CD4-positive, alpha-beta T cell treated with Interleukin-2 at 100 ng/mL for 4 hours (primary cell): ENCODE measurements around the gene SLF2.
"Not testable (repeated sequence)": the region's sequence is repeated elsewhere in the genome, so short reads cannot be mapped to it uniquely, and the experiment has no call there.

Experiments used
- DNase-seq: peaks from one replicate; pipeline ENCODE4 v3.0.0-alpha.2; 2020; ENCODE audit warnings: low spot score

SLF2 gene

DNA sequence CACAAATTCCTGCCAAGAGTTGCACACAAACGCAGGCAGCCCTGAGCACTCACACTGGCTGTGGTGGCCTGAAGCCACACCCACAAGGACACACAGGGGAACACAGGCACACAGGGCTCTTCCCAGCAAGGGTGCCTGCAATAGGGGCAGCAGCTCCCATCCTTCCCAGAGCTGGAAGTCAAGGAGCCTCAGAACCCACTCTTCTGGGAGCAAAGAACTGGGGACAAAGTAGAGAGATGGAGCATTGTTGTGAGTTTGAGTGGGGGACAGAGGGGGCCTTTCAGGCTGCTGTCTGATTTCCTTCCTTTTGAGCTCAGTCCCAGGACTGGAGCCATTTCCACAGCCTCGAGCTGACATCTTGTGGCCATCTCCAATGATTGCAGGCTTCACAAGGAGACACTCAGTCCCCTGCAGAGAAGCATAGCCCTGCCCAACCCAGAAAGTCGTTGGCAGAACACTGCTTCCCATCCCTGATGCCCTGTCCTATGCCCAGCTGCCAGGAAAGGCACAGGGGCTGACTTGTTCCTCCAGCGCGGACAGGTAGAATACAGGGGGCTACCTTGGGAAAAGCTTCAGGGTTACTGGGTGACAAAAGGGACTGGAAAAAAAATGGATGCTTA lies 34.4 kb upstream of the SLF2 start:
- DNase-seq = no peak

DNA sequence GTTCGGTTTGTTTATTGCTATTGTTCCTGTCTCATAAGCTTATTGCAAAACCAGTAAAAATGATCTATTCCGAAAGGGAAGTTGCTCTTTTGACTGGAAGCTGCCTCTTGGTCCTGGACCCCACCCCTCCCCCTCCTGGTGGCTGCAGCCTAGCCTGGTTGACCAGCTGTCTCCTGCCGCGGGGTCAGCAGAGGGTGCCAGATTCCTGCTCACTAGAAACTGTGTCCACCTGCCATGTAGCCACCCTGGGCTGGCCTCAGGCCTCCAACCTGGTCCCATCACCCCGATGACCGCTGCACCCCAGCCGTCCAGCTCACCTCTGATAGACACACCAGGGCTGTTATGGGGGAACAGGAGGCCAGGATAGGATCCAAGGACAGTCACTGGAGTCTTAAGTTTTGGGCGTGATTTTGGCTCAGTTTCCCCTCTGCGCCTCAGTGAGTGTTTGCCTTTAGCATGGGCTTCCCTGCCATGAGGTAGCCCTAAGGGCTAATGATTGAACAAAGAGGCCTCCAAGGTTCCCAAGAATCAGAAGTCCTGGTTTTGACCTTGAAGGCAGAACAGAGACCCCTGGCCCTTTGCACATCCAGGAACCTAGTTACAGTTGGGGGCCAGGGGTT lies 32.9 kb upstream of the SLF2 start:
- DNase-seq = no peak

DNA sequence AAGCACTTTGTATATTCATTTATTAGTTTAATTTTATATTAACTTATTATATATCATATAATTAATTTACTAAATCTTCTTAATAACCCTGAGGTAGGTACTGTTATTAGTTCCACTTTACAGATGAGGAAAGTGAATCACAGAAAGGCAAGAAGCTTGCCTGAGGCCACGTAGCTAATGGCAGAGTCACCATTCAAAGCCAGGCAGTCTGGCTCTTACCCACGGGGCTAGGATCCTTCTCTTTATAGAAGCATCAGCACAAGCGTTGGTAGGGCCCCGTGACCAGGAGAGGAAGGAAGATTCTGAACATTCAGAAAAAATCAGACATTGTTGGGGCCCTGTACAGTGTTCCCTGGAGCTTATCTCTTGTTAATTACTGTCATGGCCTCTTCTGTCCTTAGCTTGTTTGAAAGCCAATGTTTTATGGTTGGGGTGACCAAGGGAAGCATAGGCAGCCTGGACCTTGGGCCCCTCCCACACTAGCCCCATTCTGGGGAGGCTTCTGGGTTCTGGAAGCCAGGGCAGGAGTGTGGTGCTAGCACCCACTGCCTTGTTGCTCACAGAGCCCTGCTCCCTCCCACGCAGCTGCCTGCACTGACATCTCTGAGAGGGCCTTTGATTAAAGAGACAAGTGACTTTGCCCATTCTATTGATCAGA lies 31.1 kb upstream of the SLF2 start:
- DNase-seq = no peak

DNA sequence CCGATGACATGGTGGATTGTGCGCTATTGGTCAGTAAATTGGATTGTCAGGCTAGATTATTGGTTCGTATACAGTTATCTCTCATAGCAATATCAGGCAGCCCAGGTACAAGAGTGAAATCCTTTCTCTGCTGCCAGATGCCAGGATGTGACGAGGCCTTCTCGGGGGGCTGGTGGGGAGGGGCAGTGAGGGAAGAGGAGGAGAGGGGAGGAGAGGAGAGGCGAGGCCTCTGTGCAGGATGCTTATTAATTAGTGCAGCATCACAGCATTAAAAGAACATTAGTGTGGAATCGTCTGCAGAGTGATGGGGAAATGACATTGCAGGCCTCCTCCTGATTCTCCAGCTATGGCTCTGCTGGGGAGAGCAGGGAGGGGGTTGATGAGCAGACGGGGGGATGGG lies 30.5 kb upstream of the SLF2 start:
- DNase-seq = no peak

DNA sequence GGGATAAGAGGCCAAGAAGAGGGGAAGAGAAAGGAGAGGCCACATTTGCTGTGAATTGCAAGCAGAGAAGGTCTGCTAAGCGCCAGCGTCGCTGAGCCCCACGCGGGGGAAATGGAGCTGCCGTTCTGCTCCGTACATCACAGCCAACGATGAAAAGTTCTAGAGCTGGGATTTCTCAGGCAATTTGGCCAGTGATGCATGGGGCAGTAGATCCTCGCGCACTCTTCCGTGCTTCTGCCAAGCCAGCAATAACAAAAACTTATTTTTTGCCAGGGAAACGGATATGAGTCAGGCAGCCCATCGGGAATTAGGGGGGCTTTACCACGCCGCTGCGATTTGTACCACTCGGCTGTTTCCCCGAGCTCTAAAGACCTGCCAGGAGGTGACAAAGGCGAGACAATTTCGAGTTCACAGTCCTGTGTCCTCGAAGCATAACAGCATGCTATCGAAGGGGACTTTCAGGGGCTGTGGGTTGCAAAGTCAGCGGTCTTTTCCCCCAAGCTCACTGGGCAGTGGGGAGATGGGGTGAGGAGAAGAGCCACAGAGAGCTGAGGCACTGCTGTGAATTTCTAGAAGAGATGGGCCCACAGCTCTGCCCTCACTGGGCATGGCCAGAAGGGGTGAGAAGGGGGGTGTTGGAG lies 30.0 kb upstream of the SLF2 start:
- DNase-seq = no peak

DNA sequence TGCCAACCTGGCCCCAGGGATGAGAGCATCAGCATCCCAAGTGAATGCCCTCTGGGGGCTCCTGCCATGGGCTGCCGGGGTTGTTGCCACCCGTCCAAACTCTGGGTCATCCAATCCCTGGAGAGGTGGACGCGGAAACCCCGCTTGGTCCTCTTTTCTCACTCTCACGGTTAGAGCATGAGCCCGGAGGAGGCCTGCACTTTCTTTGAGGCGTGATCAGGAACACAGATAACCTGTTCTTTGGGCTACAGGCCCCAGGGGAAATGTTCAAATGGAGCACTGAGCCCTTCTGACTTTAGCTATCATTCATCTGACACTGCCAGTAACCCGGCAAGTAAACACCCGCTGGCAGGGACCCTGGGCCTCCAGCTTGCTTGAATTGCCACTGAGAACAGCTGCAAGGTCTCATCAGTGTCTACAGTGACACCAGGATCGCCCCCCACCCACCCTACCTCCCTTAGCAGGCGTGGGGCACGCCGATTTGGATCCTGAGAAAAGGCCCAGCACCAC lies 29.4 kb upstream of the SLF2 start:
- DNase-seq = no peak

DNA sequence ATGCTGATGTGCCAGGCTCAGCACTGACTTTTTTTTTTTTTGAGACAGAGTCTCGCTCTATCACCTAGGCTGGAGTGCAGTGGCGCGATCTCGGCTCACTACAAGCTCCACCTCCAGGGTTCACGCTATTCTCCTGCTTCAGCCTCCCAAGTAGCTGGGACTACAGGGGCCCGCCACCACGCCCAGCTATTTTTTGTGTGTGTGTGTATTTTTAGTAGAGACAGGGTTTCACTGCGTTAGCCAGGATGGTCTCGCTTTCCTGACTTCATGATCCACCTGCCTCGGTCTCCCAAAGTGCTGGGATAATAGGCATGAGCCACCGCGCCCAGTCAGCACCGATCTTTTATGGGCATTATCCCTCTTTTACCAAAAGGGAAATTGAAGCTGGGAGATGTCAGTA lies 27.2 kb upstream of the SLF2 start:
- not testable (repeated sequence) for DNase-seq

DNA sequence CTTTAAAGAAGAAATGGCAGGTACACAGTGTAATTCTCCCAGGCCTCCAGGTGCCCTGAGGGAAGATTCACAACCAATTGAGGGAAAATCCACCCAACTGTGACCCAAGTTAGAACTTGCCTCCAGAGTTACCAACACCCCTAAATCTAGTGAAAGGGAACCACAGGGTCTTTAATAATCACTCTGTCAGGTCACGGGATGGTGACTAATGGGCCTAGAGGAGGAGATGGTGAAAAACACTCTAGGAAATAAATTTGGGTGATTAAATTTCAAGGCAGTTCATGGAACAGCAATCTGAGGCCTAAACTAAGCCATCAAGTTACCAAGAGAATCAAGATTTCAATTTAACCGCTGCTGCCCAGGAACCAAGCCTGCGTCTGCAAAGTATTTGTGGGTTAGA lies 26.7 kb upstream of the SLF2 start:
- no peak for DNase-seq

DNA sequence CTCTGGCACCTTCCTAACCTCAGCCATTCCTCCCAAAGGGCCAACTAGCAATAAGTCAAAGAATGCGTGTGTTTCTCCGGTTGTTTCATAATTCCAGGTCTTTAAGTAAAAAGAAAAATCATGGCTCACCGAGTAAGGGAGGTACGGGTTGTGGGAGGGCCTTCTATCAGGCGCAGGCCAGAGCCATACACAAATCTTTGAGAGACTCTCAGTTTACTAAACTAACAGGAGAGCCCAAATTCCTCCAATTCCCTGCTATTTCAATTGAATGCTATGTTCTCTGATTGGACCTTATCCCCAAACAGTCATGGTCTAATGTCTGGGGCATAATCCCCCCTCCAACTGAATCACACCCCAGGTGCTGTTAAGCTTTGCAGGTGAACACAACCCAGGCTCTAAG lies 26.2 kb upstream of the SLF2 start:
- DNase-seq = no peak

DNA sequence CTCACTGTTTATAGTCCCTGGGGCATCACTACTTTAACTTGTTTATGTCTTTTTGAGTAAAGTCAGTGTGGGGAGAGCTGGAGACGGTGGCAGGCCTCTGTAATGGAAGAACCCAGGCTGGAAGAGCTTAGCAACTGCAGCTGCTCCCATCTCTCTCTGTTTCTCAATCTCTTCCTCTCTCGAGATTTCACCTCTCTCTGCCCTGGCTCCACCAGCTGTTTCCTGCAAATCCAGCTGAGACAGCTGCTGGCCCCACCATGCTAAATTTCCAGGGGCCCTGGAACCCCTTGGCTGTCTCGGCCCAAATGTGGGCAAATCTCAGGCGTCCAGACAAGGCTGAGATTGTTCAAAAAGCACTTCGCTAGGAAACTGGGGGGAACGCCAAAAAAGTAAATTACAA lies 25.8 kb upstream of the SLF2 start:
- no peak for DNase-seq

DNA sequence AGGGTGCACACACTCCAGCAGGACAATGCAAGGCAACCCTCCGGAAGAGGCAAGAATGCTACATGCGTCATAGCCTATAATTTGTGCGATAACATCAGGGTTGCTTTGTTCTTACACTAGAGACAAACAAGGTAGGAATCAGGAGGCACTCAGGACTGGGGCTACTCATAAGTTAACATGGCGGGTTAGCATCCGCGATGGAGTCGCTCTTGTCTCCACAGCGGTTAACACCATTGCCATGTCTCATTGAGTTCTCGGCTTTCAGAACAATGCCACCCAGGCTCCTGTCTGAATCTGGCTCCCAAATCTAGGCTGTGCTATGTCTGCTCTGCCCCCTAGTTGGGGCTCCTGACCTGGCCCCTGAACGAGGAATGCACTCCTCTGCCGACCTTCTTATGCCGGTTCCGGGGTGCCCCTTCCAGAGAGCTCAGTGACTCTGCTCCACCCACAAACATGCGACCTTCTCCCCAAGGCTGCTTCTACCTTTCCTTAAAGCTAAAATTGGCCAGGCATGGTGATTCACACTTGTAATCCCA lies 24.9 kb upstream of the SLF2 start:
- DNase-seq = no peak

DNA sequence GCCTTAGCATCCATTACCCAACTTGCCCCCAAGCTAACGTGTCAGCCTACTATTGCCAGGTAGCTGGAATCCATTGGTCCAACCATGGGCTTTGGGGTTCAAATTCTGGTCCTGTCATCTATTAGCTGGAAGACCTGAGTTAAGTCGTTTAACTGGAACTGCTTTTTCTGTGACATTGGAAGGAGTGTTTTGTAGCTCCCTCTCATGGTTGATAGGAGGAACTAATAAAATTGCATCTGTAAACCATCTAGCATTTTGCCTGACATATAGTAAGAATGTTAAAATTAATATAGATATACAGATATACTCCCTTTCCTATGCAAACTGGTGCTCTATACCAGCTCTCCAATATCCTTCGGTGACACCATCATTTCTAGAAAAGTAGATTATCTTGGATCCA lies 23.8 kb upstream of the SLF2 start:
- DNase-seq = no peak

DNA sequence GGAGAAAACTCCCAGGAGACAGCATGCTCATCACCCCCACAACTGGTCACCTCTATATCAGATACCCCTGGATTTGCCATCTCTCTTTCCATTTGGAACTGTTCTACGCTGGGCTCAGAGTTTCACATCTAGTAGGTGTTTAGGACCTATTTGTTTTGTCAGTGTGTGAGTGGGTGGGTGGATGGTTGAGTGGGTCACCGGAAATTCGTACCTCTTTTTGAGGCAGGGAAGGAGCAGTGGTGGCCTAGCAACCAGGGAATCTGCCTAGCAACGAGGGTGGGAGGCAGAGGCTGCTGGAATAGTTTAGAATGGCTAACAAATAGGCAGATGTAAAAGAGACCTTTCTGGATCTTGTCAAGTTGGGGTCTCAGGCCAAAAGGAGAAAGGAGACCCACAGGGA lies 23.2 kb upstream of the SLF2 start:
- DNase-seq = no peak

DNA sequence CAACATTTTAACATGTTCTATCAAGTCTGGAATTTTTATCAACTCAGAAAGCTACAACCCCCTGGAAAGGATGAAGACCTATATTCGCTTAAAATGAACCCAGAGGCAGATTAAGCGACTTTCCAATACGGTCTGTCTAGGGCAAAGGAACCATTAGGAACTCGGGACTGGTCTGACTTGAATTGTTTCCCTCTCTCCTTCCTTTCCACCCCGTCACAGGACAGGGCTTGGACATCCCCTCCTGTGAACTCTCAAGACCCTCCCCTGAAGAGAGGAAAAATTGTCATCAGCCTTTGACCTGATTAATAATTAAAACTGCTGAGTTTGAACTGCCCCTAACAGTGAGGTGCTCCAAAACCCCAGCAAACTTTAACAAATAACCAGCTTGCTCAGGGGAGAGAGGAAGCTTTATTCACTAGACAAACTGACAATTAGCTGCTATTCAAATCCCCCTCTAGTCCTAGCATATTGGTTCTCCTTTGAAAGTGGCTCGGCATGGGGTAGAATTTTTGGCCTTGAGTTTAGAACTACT lies 22.6 kb upstream of the SLF2 start:
- no peak for DNase-seq

DNA sequence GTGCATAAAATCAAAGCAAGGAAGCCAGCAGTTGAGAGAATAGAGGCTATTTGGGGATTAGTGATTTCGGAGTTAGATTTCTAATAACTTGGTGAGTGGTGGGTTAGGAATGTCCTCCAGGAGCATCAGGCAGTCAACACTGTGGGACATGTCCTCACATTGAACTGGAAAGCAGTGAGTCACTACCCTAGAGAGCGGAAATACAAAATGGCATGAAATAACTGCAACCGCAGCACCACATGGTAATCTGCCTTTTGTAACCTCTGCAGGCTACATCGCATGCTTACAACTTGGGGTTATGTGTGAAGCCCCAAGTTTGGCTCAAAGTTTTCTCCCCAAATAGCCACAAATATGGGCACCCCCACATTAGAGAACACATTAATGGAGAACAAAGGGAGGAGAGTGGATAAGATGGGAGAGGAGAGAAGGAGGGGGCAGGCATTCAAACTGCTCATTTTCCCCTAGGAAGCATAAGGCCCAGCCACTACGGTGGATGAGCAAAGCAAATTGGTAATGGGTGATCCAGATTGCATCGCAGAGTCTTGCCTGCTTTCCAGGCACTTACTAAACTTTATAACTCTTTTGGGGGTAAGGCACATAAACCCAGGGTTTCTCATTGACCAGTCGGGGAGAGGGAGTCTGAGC lies 22.0 kb upstream of the SLF2 start:
- DNase-seq = no peak

DNA sequence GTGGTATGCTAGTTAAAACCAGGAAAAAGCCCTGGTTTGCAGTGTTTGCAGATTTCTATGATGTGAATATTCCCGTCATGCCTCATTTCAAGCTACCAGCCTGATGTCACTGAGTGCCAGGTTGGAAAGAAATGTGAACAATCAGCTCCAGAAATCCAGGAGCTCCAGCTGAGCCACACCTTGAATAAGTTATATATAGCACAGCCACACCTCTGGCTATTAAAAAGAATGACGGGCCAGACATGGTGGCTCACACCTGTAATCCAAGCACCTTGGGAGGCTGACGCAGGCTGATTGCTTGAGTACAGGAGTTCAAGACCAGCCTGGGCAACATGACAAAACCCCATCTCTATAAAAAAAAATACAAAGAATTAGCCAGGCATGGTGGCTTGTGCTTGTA lies 18.7 kb upstream of the SLF2 start:
- DNase-seq = no peak

DNA sequence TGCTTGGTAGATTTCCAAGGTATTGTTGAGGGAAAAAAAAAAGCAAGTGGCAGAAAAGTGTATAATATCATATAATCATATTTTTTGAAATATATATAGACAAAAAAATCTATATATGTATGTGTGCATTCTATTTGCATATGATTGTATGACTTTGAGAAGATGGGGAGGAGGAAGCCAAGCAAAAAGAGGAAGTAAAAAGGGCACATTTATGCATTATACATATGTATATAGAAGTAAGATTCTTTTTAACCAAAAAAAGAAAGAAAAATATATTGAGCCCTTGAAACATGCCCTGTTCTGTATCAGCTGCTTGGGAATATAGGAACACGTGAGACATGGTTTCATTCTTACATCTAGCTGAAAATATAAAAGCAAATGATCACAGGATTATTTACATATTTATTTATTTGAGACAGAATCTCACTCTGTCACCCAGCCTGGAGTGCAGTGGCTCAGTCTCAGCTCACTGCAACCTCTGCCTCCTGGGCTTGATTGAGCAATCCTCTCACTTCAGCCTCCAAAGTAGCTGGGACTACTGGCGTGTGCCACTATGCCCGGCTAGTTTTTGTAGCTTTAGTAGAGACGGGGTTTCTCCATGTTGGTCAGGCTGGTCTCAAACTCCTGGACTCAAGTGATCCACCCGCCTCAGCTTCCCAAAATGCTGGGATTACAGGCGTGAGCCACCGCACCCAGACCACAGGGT lies 18.0 kb upstream of the SLF2 start:
- DNase-seq = no peak

DNA sequence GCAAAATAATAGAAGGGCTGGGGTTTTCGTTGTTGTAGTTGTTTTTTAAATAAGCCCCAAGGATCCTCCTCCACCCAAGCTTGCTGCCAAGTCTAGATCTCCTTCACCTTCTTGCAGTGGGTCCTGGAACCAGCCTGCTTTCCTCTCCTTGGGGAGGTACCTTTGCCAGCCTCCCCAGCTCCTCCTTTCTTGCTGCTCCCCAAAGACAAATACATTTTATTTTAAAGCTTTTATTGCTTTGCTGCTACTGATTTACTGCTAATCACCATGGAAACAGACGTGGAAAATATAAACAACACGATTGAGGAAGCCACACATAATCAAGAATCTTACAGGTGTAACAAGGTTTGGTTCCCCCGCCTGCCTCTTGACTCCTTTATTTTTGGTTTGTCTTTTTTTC lies 17.4 kb upstream of the SLF2 start:
- DNase-seq = no peak

DNA sequence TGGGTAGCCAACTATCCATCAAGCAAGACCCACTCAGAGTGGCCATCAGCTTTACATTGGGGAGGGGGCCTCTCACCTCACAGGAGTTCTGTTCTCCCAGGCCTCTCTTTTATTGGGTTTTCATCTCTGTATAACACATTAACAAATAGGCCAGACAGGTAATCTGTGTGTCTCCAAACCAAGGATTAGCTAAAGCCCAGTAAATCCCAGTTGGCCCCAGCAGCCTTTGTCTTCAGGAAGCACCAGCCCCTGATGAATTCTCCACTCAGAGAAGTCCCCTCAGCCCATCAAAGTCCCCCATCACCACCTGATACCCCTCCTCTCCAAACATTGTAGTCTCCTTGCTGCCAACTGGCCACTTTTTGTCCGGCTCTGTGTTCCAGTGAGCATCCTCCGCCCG lies 16.9 kb upstream of the SLF2 start:
- DNase-seq = no peak

DNA sequence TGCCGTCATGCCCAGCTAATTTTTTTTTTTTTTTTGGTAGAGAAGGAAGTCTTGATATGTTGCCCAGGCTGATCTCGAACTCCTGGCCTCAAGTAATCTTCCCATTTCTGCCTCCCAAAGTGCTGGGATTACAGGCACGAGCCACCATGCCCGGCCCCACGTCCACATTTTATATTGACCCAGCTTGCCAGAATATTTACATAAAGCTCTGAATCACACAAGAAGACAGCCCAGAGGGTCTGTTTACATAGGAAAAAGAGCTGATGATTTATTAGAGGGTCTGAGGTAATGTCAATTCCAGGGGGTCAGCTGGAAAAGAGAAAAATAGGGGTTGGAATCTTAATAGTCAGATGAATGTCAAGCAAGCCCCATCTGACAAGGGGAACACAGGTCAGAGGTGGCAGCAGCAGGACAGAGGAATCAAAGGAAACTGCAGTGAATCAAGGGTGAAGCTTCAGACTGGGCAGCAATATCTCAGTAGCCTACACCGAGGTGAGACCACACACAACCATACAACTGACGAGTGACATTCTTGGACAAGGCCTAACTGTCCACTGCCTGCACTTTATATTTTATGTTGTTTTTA lies 15.8 kb upstream of the SLF2 start:
- no peak for DNase-seq

DNA sequence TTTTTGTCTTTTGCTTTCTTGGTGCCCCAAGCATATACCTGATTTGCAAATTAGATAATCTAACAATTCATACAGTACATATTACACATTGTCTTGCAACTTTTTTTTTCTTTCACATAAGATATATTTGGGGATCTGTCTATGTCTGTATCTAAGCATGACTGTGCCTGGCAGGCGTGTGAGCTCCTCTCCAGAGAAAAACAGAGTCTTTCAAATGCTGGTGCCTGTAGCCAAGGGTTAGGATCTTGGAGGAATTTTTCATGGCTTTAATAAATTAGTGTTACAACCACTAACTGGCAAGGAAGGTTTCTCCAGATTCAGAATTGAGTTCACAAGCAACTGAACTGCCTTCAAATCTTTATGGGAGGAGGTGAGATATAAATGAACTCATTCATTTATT lies 14.8 kb upstream of the SLF2 start:
- DNase-seq = no peak
